GM21717 (cell line): Measurements from ENCODE around the gene SLC26A1.

Experiments used
- ATAC-seq: cut with Tn5 transposase; IDR thresholded peaks from one replicate; pipeline ENCODE4 v1.9.1; 2021; ENCODE audit warnings: mild to moderate bottlenecking, moderate library complexity; ENCODE audit not compliant: unreplicated experiment

The SLC26A1 gene

GRCh38 chr4:1028574-1029220 lies 35.5 kb upstream of the SLC26A1 start:
- no peak for ATAC-seq

GRCh38 chr4:1027915-1028238 lies 34.7 kb upstream of the SLC26A1 start:
- ATAC-seq, result no peak

- ATAC-seq, result no peak
These were observed 34.2 kb upstream of the SLC26A1 start for GRCh38 chr4:1027219-1027914.

- ATAC-seq, result no peak
These were observed 32.9 kb upstream of the SLC26A1 start for GRCh38 chr4:1026115-1026514.

- ATAC-seq, result no peak
These were observed 31.8 kb upstream of the SLC26A1 start for GRCh38 chr4:1024882-1025545.

GRCh38 chr4:1023895-1024740 lies 30.9 kb upstream of the SLC26A1 start:
- no peak for ATAC-seq

- ATAC-seq, result no peak
These were observed 30.0 kb upstream of the SLC26A1 start for GRCh38 chr4:1023075-1023640.

GRCh38 chr4:1022739-1023066 lies 29.5 kb upstream of the SLC26A1 start:
- no peak for ATAC-seq

- no peak for ATAC-seq
These were observed 29.0 kb upstream of the SLC26A1 start for GRCh38 chr4:1022051-1022738.

- ATAC-seq, result no peak
These were observed 28.3 kb upstream of the SLC26A1 start for GRCh38 chr4:1021386-1022050.

- no peak for ATAC-seq
These were observed 26.7 kb upstream of the SLC26A1 start for GRCh38 chr4:1019729-1020470.

GRCh38 chr4:1019320-1019719 lies 26.1 kb upstream of the SLC26A1 start:
- ATAC-seq, result no peak

- no peak for ATAC-seq
These were observed 25.2 kb upstream of the SLC26A1 start for GRCh38 chr4:1018147-1019020.

GRCh38 chr4:1017706-1018105 lies 24.5 kb upstream of the SLC26A1 start:
- no peak for ATAC-seq

GRCh38 chr4:1017211-1017610 lies 24.0 kb upstream of the SLC26A1 start:
- ATAC-seq, result no peak

- ATAC-seq, result no peak
These were observed 22.5 kb upstream of the SLC26A1 start for GRCh38 chr4:1015746-1016145.

- no peak for ATAC-seq
These were observed 22.0 kb upstream of the SLC26A1 start for GRCh38 chr4:1015179-1015578.
